Lung (tissue), 12 donors: ENCODE measurements around the gene SMAD6. TPM values are rescaled to one million over a fixed set of nuclear protein-coding genes. Genes with fewer than 3 reads are reported as not detected.

Experiments
- ATAC-seq: fragments of 200-7000 bp; cut with Tn5 transposase; one replicate; pipeline ENCODE4 v1.9.1; 2020; ENCODE audit warnings: moderate number of reproducible peaks; ENCODE audit not compliant: insufficient read depth, low FRiP score
- DNase-seq, 3 donors: peaks; one replicate each; pipeline ENCODE4 v3.0.0-alpha.2; 2013 to 2017
- H3K27ac ChIP-seq, 2 donors: one replicate each; pipeline ENCODE4 v1.5.1; 2013; ENCODE audit warnings: mild to moderate bottlenecking in 2 of 2, moderate library complexity in 2 of 2, control low read depth in 1 of 2, inconsistent platforms in 1 of 2, low read depth in 1 of 2, low read length in 1 of 2
- H3K27me3 ChIP-seq, 3 donors: one replicate each; pipeline ENCODE4 v1.5.1; 2013; ENCODE audit warnings: low read length in 2 of 3; ENCODE audit not compliant: control insufficient read depth in 3 of 3, insufficient read depth in 3 of 3
- H3K36me3 ChIP-seq, 4 donors: one replicate each; pipeline ENCODE4 v1.5.1; 2013; ENCODE audit warnings: low read length in 4 of 4, mild to moderate bottlenecking in 1 of 4, moderate library complexity in 1 of 4; ENCODE audit not compliant: control insufficient read depth in 4 of 4, insufficient read depth in 4 of 4
- H3K4me1 ChIP-seq, 5 donors: one replicate each; pipeline ENCODE4 v1.5.1; 2013; ENCODE audit warnings: low read length in 5 of 5, mild to moderate bottlenecking in 2 of 5, moderate library complexity in 1 of 5; ENCODE audit not compliant: control insufficient read depth in 5 of 5, insufficient read depth in 5 of 5
- H3K4me3 ChIP-seq: one replicate; pipeline ENCODE4 v1.5.1; 2013; ENCODE audit warnings: mild to moderate bottlenecking, control low read depth, moderate library complexity
- H3K9ac ChIP-seq, 2 donors: one replicate each; pipeline ENCODE4 v1.5.1; 2013; ENCODE audit warnings: low read length in 2 of 2, control low read depth in 1 of 2; ENCODE audit not compliant: insufficient read depth in 1 of 2
- H3K9me3 ChIP-seq, 4 donors: one replicate each; pipeline ENCODE4 v1.5.1; 2013; ENCODE audit warnings: low read length in 3 of 4, mild to moderate bottlenecking in 1 of 4, moderate library complexity in 1 of 4; ENCODE audit not compliant: control insufficient read depth in 4 of 4, insufficient read depth in 3 of 4
- WGBS, 2 donors: extraction: QIAGEN DNeasy Blood & Tissue Kit; methylation state at CpG; one replicate each; pipeline ENCODE4 v1.1.7; 2013; 5-methylcytosine and 5-hydroxymethylcytosine counted together
- polyA plus RNA-seq, 2 donors: library from polyadenylated mRNA; stranded (reverse); fragments of 200-250 nt; gene quantifications; one replicate each; pipeline ENCODE4 v1.2.1, GENCODE V29; 2013
- total RNA-seq, 2 donors: library from RNA; depleted of rRNA in 1 of 2; stranded (reverse); fragments of >200 nt in 1 of 2; gene quantifications; one replicate each; pipeline ENCODE4 v1.2.1, GENCODE V29; 2014 to 2021
- TF ChIP-seq, protein P1 (sequence below): IDR thresholded peaks from 2 replicates; pipeline ENCODE4 v1.5.1; 2012; ENCODE audit warnings: mild to moderate bottlenecking; ENCODE audit errors: control extremely low read depth, extremely low read depth
- donor health status: control.
- donor health status: control.
- donor health status: Bipolar disorder and iron deficiency.
- donor health status: healthy.
- donor health status: DM: yes; HTN: yes; CAD: no.

SMAD6 gene
- total and polyA plus RNA-seq, 4 donors = 24.2 to 67.9 (median 59.1) TPM

DNA sequence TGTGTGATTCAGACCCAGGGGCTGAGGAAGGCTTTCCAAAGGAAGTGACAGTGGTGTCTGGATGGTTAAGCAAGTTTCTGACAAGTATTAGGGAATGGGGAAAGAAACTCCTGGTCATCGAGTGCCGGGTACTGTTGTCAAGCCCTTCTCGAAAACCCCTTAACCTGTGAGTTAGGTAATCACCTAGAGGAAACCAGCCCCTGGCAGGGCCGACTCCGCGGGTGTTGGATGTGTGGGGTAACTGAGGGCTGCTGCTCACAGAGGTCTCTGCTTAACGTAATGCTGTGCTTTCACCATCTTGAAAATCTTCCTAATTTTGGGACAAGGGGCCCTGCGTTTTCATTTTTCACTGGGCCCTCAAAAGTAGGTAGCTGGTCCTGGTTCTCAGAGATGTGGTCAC lies 67.0 kb downstream of the SMAD6 start:
- H3K27ac ChIP-seq = peak overlapping the region in 1 of 2 donors; percentile 18
- DNase-seq = no peak

DNA sequence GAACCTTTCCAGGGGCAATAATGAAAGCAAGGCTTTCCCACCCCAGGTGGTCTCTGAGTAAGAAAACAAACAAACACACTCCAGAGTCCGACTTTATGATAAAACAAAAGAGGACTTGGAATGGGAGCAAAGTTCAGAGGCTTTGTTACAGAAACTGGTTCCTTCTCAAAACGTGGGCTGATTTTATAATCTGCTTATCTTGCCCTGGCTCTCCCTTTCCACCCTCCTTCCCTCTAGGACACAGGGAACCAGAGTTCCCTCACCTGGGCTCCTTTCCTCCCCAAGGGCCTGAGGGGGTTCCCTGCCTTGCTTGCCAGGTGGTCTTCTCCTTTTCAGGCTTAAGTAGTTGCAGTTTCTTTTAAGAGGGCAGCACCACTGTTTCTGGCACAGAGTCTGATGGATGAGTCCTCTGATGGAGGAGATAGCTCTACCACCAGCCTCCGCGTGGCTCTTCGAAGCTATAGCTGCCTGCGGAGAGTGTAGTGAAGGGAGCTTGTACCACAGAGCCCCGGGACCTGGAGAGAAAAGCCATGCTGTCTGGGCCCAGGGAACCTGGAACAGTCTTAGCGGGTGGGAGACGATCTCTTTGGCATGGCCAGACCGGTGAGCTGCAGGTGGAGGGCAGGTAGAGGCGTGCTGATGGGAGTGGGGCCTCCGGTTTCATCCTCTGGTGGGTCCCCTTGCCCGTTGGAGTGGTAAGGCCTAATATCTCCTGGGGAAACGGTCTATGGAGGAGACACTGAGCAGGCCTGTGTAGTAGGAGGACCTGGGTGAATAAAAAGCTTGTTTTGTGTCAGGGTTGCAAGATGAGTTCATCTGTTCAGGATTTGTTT lies 68.7 kb downstream of the SMAD6 start:
- no peaks in the 10 kb centered on the region for H3K27me3 ChIP-seq
- H3K4me1 ChIP-seq = peaks cover 9 to 72% (median 41%) of the 10 kb centered on the region in 5 donors
- WGBS, 2 donors = 67 to 77% methylated on average over 14 of the region's 14 CpGs
- DNase-seq (no peak), ATAC-seq (no peak)
- H3K9me3 ChIP-seq = no peaks in the 10 kb centered on the region
- H3K4me3 ChIP-seq = no peak overlapping the region
- H3K27ac ChIP-seq = peak overlapping the region in 1 of 2 donors; percentile 18
- TF ChIP-seq, protein P1, sequence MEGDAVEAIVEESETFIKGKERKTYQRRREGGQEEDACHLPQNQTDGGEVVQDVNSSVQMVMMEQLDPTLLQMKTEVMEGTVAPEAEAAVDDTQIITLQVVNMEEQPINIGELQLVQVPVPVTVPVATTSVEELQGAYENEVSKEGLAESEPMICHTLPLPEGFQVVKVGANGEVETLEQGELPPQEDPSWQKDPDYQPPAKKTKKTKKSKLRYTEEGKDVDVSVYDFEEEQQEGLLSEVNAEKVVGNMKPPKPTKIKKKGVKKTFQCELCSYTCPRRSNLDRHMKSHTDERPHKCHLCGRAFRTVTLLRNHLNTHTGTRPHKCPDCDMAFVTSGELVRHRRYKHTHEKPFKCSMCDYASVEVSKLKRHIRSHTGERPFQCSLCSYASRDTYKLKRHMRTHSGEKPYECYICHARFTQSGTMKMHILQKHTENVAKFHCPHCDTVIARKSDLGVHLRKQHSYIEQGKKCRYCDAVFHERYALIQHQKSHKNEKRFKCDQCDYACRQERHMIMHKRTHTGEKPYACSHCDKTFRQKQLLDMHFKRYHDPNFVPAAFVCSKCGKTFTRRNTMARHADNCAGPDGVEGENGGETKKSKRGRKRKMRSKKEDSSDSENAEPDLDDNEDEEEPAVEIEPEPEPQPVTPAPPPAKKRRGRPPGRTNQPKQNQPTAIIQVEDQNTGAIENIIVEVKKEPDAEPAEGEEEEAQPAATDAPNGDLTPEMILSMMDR = no peak
- H3K36me3 ChIP-seq = peaks cover 0 to 5% (median 0%) of the 10 kb centered on the region in 4 donors
- no peak overlapping the region for H3K9ac ChIP-seq

More for the DNA sequence above, 67.0 kb downstream of the SMAD6 start:
- Histone ChIP-seq H3K4me1 (peaks cover 9 to 72% (median 40%) of the 10 kb centered on the region in 5 donors), H3K27me3 (no peaks in the 10 kb centered on the region), H3K36me3 (peaks cover 0 to 5% (median 0%) of the 10 kb centered on the region in 4 donors), H3K9me3 (no peaks in the 10 kb centered on the region), H3K4me3 (no peak overlapping the region), H3K9ac (no peak overlapping the region)
- ATAC-seq = peak; percentile 12
- TF ChIP-seq, protein P1 = no peak
- whole genome bisulfite sequencing, 2 donors = 52 to 59% methylated on average over 8 of the region's 8 CpGs

DNA sequence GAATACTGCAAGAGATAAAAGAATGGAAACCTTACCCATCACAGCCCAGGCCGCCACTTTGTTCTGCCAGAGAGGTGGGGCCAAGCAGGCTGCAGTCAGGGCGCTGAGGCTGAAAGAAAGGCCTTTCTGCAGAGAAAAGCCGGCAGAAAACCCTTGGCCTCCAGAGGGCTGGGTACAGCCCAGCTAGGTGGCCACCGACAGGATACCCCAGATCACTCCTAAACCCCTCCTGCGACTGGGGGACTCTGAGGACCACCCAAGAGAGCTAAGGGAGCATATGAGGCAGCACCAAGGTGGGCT lies 69.3 kb downstream of the SMAD6 start:
- H3K27ac ChIP-seq = no peak overlapping the region
- H3K4me3 ChIP-seq = no peak overlapping the region
- no peak overlapping the region for H3K9ac ChIP-seq
- TF ChIP-seq, protein P1 = no peak
- H3K27me3 ChIP-seq = no peaks in the 10 kb centered on the region
- peaks cover 3 to 70% (median 40%) of the 10 kb centered on the region in 5 donors for H3K4me1 ChIP-seq
- peaks cover 0 to 5% (median 0%) of the 10 kb centered on the region in 4 donors for H3K36me3 ChIP-seq
- no peaks in the 10 kb centered on the region for H3K9me3 ChIP-seq
- DNase-seq (no peak), ATAC-seq (no peak)
- WGBS, 2 donors = 60 to 76% methylated on average over 5 of the region's 5 CpGs
